Neural progenitor cell (in vitro differentiated cells): ENCODE data around the gene DEPDC1B. TPM values are rescaled to one million over a fixed set of nuclear protein-coding genes. Genes with fewer than 3 reads are reported as not detected.

Experiments
- DNase-seq: peaks from one replicate; pipeline ENCODE4 v3.0.0-alpha.2; 2016; ENCODE audit warnings: low spot score
- H2AFZ ChIP-seq: fragments of 200-600 bp; sonication (generic); replicated peaks from 2 replicates; pipeline ENCODE4 v1.6.1; 2016; ENCODE audit warnings: antibody characterized with exemption
- H3F3A ChIP-seq: fragments of 200-600 bp; sonication (generic); 2 replicates; pipeline ENCODE4 v1.6.1; 2016; ENCODE audit warnings: antibody characterized with exemption, low read depth
- H3K27ac ChIP-seq: fragments of 200-600 bp; sonication (generic); 2 replicates; pipeline ENCODE4 v1.5.1; 2016; ENCODE audit warnings: mild to moderate bottlenecking
- H3K27me3 ChIP-seq: fragments of 200-600 bp; sonication (generic); 2 replicates; pipeline ENCODE4 v1.6.1; 2016; ENCODE audit warnings: mild to moderate bottlenecking, moderate library complexity
- H3K36me3 ChIP-seq: fragments of 200-600 bp; sonication (generic); 2 replicates; pipeline ENCODE4 v1.5.1; 2016
- H3K4me1 ChIP-seq: fragments of 200-600 bp; sonication (generic); 2 replicates; pipeline ENCODE4 v1.6.1; 2016; ENCODE audit warnings: mixed run types
- H3K4me2 ChIP-seq: fragments of 200-600 bp; sonication (generic); 2 replicates; pipeline ENCODE4 v1.6.1; 2016
- H3K4me3 ChIP-seq: fragments of 200-600 bp; sonication (generic); 2 replicates; pipeline ENCODE4 v1.5.1; 2016
- H3K79me2 ChIP-seq: fragments of 200-600 bp; sonication (generic); 2 replicates; pipeline ENCODE4 v1.6.1; 2016; ENCODE audit warnings: low read depth
- H3K9ac ChIP-seq: fragments of 200-600 bp; sonication (generic); 2 replicates; pipeline ENCODE4 v1.6.1; 2016
- H3K9me3 ChIP-seq: fragments of 200-600 bp; sonication (generic); 2 replicates; pipeline ENCODE4 v1.5.1; 2016; ENCODE audit warnings: low read depth
- H4K20me1 ChIP-seq: fragments of 200-600 bp; sonication (generic); 2 replicates; pipeline ENCODE4 v1.6.1; 2016; ENCODE audit warnings: low read depth
- H3K27ac Mint-ChIP-seq: 3 replicates; pipeline ENCODE4 v1.8.0; 2021; ENCODE audit warnings: mixed read lengths
- H3K27me3 Mint-ChIP-seq: 2 replicates; pipeline ENCODE4 v1.8.0; 2022; ENCODE audit warnings: low read depth, mild to moderate bottlenecking, inconsistent platforms, moderate library complexity, mixed read lengths; ENCODE audit not compliant: insufficient read depth
- H3K36me3 Mint-ChIP-seq: 3 replicates; pipeline ENCODE4 v1.8.0; 2021; ENCODE audit warnings: mixed read lengths
- H3K4me1 Mint-ChIP-seq: 3 replicates; pipeline ENCODE4 v1.8.0; 2021; ENCODE audit warnings: mixed read lengths
- H3K4me3 Mint-ChIP-seq: 3 replicates; pipeline ENCODE4 v1.8.0; 2021; ENCODE audit warnings: mild to moderate bottlenecking, moderate library complexity, mixed read lengths
- H3K9me3 Mint-ChIP-seq: 3 replicates; pipeline ENCODE4 v1.8.0; 2020; ENCODE audit warnings: mixed read lengths
- CTCF ChIP-seq: fragments of 200-600 bp; sonication (generic); IDR thresholded peaks from 2 replicates; pipeline ENCODE4 v1.5.1; 2017; ENCODE audit warnings: antibody characterized with exemption, mild to moderate bottlenecking
- EZH2 ChIP-seq: fragments of 200-600 bp; sonication (generic); IDR thresholded peaks from 2 replicates; pipeline ENCODE4 v1.6.1; 2017; ENCODE audit warnings: antibody characterized with exemption, mild to moderate bottlenecking, moderate library complexity
- EZH2phosphoT487 ChIP-seq: fragments of 200-600 bp; sonication (generic); IDR thresholded peaks from 2 replicates; pipeline ENCODE4 v1.6.1; 2017; ENCODE audit warnings: antibody characterized with exemption
- total RNA-seq: library from RNA; depleted of rRNA; stranded (reverse); fragments of >200 nt; gene quantifications from 2 replicates; pipeline ENCODE4 v1.2.3, GENCODE V29; 2015; ENCODE audit warnings: low replicate concordance

Gene DEPDC1B
- total RNA-seq, 1 donor from 2014 or later: 142 TPM

GRCh38 chr5:60611099-60611740 is 88.7 kb downstream of the DEPDC1B start:
- no peak overlapping the region for H3K4me2 ChIP-seq
- DNase-seq: no peak
- H3K4me1 Mint-ChIP-seq: no peaks in the 10 kb centered on the region
- H4K20me1 ChIP-seq: peaks cover 2% of the 10 kb centered on the region
- no peak overlapping the region for H3K4me3 Mint-ChIP-seq
- peaks cover 26% of the 10 kb centered on the region for H3K36me3 Mint-ChIP-seq
- H3K9me3 Mint-ChIP-seq: peaks cover 10% of the 10 kb centered on the region
- no peaks in the 10 kb centered on the region for H3K27me3 Mint-ChIP-seq
- TF ChIP-seq CTCF (no peak), EZH2 (no peak), EZH2phosphoT487 (no peak)
- H3K27ac Mint-ChIP-seq: no peak overlapping the region
- no peaks in the 10 kb centered on the region for H3K36me3 ChIP-seq
- H3K27ac ChIP-seq: no peak overlapping the region
- no peaks in the 10 kb centered on the region for H3F3A ChIP-seq
- H3K9me3 ChIP-seq: no peaks in the 10 kb centered on the region
- peaks cover 50% of the 10 kb centered on the region for H3K79me2 ChIP-seq
- no peak overlapping the region for H3K4me3 ChIP-seq
- H2AFZ ChIP-seq: no peak overlapping the region
- H3K4me1 ChIP-seq: no peaks in the 10 kb centered on the region
- no peak overlapping the region for H3K9ac ChIP-seq
- no peaks in the 10 kb centered on the region for H3K27me3 ChIP-seq

GRCh38 chr5:60604771-60605170 is 95.2 kb downstream of the DEPDC1B start:
- H3K36me3 Mint-ChIP-seq: peaks cover 16% of the 10 kb centered on the region
- no peak overlapping the region for H3K27ac Mint-ChIP-seq
- no peaks in the 10 kb centered on the region for H3K9me3 ChIP-seq
- TF ChIP-seq CTCF: no peak
- no peak for TF ChIP-seq EZH2phosphoT487
- TF ChIP-seq EZH2: no peak
- no peaks in the 10 kb centered on the region for H3F3A ChIP-seq
- H4K20me1 ChIP-seq: peaks cover 2% of the 10 kb centered on the region
- H3K9ac ChIP-seq: no peak overlapping the region
- no peak overlapping the region for H3K4me2 ChIP-seq
- no peaks in the 10 kb centered on the region for H3K27me3 ChIP-seq
- no peaks in the 10 kb centered on the region for H3K9me3 Mint-ChIP-seq
- H3K4me3 ChIP-seq: no peak overlapping the region
- H2AFZ ChIP-seq: no peak overlapping the region
- no peak overlapping the region for H3K4me3 Mint-ChIP-seq
- no peaks in the 10 kb centered on the region for H3K27me3 Mint-ChIP-seq
- H3K36me3 ChIP-seq: no peaks in the 10 kb centered on the region
- H3K4me1 Mint-ChIP-seq: no peaks in the 10 kb centered on the region
- peaks cover 37% of the 10 kb centered on the region for H3K79me2 ChIP-seq
- no peaks in the 10 kb centered on the region for H3K4me1 ChIP-seq
- H3K27ac ChIP-seq: no peak overlapping the region
- DNase-seq: no peak

- Histone ChIP-seq H3K4me1 (no peaks in the 10 kb centered on the region), H3F3A (no peaks in the 10 kb centered on the region), H3K9ac (no peak overlapping the region), H3K27me3 (no peaks in the 10 kb centered on the region), H3K4me3 (no peak overlapping the region), H3K27ac (no peak overlapping the region), H3K79me2 (no peaks in the 10 kb centered on the region), H3K4me2 (no peak overlapping the region), H2AFZ (no peak overlapping the region), H3K9me3 (no peaks in the 10 kb centered on the region), H4K20me1 (no peaks in the 10 kb centered on the region), H3K36me3 (peaks cover 10% of the 10 kb centered on the region)
- H3K27ac Mint-ChIP-seq: no peak overlapping the region
- no peaks in the 10 kb centered on the region for H3K27me3 Mint-ChIP-seq
- H3K4me1 Mint-ChIP-seq: no peaks in the 10 kb centered on the region
- DNase-seq: no peak
- no peak overlapping the region for H3K4me3 Mint-ChIP-seq
- no peaks in the 10 kb centered on the region for H3K9me3 Mint-ChIP-seq
- no peak for TF ChIP-seq EZH2phosphoT487
- peaks cover 18% of the 10 kb centered on the region for H3K36me3 Mint-ChIP-seq
These were observed 101.5 kb downstream of the DEPDC1B start for GRCh38 chr5:60598424-60598823.

DNA sequence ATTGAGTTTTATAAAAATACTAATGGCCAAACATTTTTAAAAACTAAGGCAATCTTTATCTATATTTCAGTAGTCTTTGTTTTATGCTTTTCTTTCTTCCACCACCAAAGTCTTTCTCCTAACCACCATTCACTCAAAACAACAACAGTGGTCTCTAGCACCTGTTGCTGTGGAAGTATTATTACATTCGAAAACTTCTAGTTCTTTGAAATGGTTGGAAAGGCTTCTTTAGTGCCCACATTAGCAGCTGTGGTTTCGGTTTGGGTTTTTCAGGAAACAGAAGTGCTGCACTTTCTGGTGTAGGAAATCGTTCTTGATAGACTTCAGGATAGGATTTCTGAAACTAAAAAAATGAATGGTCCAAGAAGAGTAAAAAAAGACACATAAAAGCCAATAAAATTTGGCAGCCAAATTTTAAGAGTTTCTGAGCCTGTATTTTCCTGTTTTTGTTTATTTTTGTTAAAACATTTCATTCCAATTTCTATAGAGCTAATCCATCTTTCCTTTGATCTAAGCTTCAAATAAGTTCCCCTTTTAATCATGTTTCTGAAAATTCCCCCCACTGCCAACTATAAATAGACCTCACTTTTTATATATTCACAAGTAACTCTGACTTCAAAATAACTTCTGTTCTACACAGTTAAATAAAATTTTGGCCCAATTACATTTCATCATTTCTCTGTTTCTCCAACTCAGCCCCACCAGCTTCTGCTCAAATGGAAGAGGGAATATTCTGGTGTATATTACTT is 102.2 kb downstream of the DEPDC1B start:
- Mint-ChIP-seq H3K36me3 (peaks cover 18% of the 10 kb centered on the region), H3K27me3 (no peaks in the 10 kb centered on the region), H3K4me3 (no peak overlapping the region), H3K27ac (no peak overlapping the region), H3K4me1 (no peaks in the 10 kb centered on the region), H3K9me3 (no peaks in the 10 kb centered on the region)
- Histone ChIP-seq H3K36me3 (peaks cover 10% of the 10 kb centered on the region), H3K27ac (no peak overlapping the region), H3K4me1 (no peaks in the 10 kb centered on the region), H3F3A (no peaks in the 10 kb centered on the region), H2AFZ (no peak overlapping the region), H3K4me2 (no peak overlapping the region), H3K4me3 (no peak overlapping the region), H4K20me1 (no peaks in the 10 kb centered on the region), H3K9ac (no peak overlapping the region), H3K27me3 (no peaks in the 10 kb centered on the region), H3K9me3 (no peaks in the 10 kb centered on the region), H3K79me2 (no peaks in the 10 kb centered on the region)
- TF ChIP-seq CTCF: no peak
- TF ChIP-seq EZH2phosphoT487: no peak
- TF ChIP-seq EZH2: no peak
- DNase-seq: no peak
